ENCODE measurements around the gene CHAT.

DNA sequence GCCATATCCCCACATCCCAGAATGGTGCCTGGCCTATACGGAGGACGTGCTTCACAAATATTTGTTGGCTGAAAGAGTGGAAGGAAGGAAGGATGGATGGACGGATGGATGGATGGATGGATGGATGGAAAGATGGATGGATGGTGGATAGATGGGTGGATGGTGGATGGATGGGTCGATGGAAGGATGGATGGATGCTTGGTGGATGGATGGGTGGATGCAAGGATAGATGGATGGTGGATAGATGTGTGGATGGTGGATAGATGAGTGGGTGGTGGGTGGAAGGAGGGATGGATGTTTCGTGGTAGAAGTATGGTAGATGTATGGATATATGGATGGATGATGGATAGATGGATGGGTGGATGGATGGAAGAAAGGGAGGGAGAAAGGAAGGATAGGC lies 10.8 kb downstream of the CHAT start:
- TF ChIP-seq, protein P1, sequence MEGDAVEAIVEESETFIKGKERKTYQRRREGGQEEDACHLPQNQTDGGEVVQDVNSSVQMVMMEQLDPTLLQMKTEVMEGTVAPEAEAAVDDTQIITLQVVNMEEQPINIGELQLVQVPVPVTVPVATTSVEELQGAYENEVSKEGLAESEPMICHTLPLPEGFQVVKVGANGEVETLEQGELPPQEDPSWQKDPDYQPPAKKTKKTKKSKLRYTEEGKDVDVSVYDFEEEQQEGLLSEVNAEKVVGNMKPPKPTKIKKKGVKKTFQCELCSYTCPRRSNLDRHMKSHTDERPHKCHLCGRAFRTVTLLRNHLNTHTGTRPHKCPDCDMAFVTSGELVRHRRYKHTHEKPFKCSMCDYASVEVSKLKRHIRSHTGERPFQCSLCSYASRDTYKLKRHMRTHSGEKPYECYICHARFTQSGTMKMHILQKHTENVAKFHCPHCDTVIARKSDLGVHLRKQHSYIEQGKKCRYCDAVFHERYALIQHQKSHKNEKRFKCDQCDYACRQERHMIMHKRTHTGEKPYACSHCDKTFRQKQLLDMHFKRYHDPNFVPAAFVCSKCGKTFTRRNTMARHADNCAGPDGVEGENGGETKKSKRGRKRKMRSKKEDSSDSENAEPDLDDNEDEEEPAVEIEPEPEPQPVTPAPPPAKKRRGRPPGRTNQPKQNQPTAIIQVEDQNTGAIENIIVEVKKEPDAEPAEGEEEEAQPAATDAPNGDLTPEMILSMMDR (optimal IDR thresholded peaks at IDR 0.05 in 1 of 3, IDR thresholded peaks at IDR 0.05 in 1 of 3, conservative IDR thresholded peaks at IDR 0.05 in 1 of 3; ENCODE audit: extremely low read depth in 1 of 3, insufficient read depth in 2 of 3, low read length in 3 of 3), result no peak
- TF ChIP-seq EZH2 (IDR thresholded peaks at IDR 0.05; ENCODE audit: low read length), result no peak
